Spleen (tissue), 7 donors: ENCODE data around the gene SLC13A5.

Experiments
- CTCF ChIP-seq, 11 experiments: fragments of 200-600 bp in 7 of 11; fragments of 450-650 bp in 4 of 11; sonication (generic) in 4 of 11; IDR thresholded peaks in 8 of 11; conservative IDR thresholded peaks in 3 of 11; 1 replicate in 7 of 11; 2 replicates in 4 of 11; pipeline versions ENCODE4 v1.4.0 to v1.8.0; 2016 to 2021; ENCODE audit warnings: antibody characterized with exemption in 11 of 11, inconsistent platforms in 4 of 11, mild to moderate bottlenecking in 1 of 11
- POLR2A ChIP-seq, 3 donors: fragments of 450-650 bp; IDR thresholded peaks; one replicate each; pipeline ENCODE4 v1.5.1; 2017; ENCODE audit warnings: antibody characterized with exemption in 3 of 3, mild to moderate bottlenecking in 1 of 3
- donor health status: DM: no; HTN: no; CAD: no; lungs with moderate emphysema.
- donor health status: DM: no; HTN: no; CAD: no.
- donor health status: DM: no; HTN: no; CAD: no.

- no peak for TF ChIP-seq CTCF (IDR thresholded peaks at IDR 0.05 in 8 of 11, conservative IDR thresholded peaks at IDR 0.05 in 3 of 11)
- TF ChIP-seq POLR2A (IDR thresholded peaks at IDR 0.05), result no peak
Measured at GRCh38 chr17:6669479-6670212, 43.5 kb downstream of the SLC13A5 start.
